ENCODE data around the gene KLHL2.
"Not testable (repeated sequence)": the region's sequence is repeated elsewhere in the genome, so short reads cannot be mapped to it uniquely, and the experiment has no call there.

The KLHL2 gene

GRCh38 chr4:165207431-165208220 lies at the start of gene KLHL2:
Gene KLHL2 (plus strand): TSS chr4:165207561. CDS start chr4:165207877, 316 bp downstream.
- in situ Hi-C loops (cut with MboI; ENCODE audit: low sequenced_read_pairs): no loop called here

GRCh38 chr4:165158762-165159161 lies 48.6 kb upstream of the KLHL2 start:
- in situ Hi-C loops (cut with MboI; ENCODE audit: low sequenced_read_pairs): no loop called here

GRCh38 chr4:165164257-165164656 lies 43.1 kb upstream of the KLHL2 start:
- in situ Hi-C loops (cut with MboI; ENCODE audit: low sequenced_read_pairs): no loop called here

GRCh38 chr4:165166872-165167271 lies 40.5 kb upstream of the KLHL2 start:
- in situ Hi-C loops (cut with MboI; ENCODE audit: low sequenced_read_pairs): not testable (repeated sequence)

DNA sequence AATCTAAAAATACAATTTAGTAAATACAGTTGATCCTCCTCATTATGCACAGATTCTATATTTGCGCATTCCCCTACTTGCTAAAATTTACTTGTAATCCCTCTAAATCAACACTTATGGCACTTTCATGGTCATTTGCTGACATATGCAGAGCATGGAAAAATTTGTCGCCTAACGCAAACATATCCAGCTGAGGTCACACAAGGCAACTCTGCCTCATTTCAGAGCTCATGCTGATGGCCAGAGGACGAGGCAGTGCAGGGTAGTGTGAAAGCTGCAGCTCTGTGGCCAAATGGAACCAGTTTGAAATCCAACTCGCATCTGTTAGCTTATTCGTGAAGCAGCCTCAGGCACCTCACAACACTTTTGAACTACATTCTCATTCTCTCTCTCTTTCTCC lies 39.7 kb upstream of the KLHL2 start:
- in situ Hi-C loops (cut with MboI; ENCODE audit: low sequenced_read_pairs): no loop called here

GRCh38 chr4:165170819-165171218 lies 36.5 kb upstream of the KLHL2 start:
- in situ Hi-C loops (cut with MboI; ENCODE audit: low sequenced_read_pairs): no loop called here

DNA sequence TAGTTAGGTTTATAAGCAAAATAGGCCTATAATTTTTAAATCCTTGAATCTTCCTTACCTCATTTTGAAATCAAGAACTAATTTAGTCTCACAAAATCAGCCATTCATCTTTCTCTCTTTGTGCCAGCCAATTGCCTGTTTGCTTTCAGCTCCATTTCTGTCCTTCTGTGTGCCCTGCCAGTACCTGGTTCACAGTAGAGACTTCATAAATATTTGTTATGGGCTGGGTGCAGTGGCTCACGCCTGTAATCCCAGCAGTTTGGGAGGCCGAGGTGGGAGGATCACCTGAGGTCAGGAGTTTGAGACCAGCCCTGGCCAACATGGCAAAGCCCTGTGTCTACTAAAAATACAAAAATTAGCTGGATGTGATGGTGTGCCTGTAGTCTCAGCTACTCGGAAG lies 31.9 kb upstream of the KLHL2 start:
- in situ Hi-C loops (cut with MboI; ENCODE audit: low sequenced_read_pairs): not testable (repeated sequence)

DNA sequence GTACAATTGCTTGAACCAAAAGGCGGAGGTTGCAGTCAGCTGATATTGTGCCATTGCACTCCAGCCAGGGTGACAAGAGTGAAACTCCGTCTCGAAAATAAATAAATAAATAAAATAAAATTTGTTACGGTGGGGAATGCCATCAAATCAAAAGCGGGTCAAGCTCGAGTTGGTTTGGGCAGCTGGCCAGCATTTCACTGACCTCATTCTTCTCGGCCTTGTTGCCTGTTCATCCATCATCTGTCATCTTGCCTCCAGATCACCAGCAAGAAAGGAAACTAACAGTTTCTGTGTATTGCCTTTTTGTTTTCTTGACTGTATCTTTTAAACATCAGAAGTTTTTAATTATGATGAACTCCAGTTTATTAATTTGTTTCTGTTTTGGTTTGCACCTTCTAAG lies 31.5 kb upstream of the KLHL2 start:
- in situ Hi-C loops (cut with MboI; ENCODE audit: low sequenced_read_pairs): no loop called here

DNA sequence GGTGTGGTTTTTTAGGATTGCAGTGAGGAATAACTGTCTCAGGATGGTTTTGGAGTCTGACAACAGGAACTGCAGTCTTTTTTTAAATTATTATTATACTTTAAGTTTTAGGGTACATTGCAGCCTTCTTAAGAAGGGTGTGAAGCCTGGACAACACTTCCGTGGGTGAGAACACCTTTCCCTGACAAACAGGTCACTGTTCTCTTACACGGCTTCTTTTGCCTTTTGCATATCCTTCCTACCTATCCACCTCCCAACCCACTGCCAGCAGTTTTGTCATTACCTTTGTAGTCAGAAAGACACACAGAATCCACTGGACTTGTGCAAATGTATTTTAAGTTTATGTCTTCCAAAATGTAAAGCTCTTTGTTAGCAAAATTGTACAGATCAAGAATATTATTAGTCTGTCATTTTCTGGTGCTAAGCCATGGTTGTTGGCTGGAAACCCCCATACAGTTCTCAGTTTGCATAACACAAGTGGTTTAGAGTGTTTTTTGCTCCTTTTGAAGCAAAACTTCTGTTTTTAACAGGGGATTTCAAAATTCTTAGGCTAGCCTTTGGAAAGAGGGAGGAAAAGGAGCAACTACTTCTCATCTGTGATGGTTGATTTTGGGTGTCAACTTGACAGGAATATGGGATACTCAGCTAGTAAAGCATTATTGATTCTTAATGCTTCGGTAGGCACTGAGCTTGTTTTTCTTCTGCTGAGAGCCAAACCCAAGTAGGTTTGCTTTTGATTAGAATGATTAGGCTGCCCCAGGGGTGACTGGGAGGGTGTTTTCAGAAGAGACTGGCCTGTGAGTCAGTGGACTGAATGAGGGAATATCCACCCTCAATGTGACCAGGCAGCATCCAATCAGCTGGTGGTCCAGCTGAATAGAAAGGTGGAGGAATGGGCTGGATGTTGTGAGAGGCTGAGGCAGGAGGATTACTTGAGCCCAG lies 29.4 kb upstream of the KLHL2 start:
- in situ Hi-C loops (cut with MboI; ENCODE audit: low sequenced_read_pairs): no loop called here

- in situ Hi-C loops (cut with MboI; ENCODE audit: low sequenced_read_pairs): no loop called here
Observed at GRCh38 chr4:165184220-165184619, 23.1 kb upstream of the KLHL2 start.

DNA sequence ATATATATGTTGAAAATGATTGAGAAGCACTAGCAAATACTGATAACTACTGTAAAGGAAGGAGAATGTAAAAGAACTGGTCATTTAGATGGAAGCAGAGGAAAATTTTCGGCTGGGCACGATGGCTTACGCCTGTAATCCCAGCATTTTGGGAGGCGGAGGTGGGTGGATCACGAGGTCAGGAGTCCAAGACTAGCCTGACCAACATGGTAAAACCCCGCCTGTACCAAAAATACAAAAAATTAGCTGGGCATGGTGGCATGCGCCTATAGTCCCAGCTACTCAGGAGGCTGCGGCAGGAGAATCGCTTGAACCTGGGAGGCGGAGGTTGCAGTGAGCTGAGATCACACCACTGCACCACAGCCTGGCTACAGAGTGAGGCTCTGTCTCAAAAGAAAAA lies 22.4 kb upstream of the KLHL2 start:
- in situ Hi-C loops (cut with MboI; ENCODE audit: low sequenced_read_pairs): not testable (repeated sequence)

GRCh38 chr4:165185448-165185847 lies 21.9 kb upstream of the KLHL2 start:
- in situ Hi-C loops (cut with MboI; ENCODE audit: low sequenced_read_pairs): no loop called here

DNA sequence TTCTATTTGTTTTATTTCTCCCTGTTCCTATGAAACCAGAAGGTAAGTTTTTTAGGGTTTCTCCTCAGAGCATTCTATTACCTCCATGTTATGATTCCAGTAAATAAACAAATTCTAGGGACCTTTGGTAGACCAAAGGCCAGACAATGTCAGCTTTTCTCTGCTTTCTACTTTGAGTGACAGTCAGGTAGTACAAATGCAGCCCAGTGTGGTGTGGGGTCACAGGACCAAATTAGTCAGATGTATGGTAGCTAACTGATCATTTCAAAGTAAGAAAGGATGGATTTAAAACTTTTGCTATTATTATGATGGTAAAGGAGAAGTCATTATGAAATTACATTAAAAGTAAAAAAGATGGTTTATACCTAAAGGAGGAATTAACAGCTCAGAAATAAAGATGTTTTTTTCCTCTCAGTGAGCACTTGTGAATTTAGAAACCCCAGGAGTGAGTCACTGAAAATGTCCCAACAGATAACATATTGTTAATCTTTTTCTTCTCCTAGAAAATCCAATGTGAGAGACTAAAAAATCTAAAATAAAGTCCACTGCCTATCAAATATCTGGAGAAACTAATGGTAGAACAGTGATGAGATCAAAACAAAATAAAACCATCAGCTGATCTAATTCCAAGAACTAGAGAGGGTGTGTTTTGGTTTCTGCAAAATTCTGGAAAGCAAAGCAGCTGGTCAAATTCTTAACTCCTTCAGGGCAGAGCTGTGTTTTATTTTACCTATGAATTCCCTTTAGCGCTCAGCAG lies 16.6 kb upstream of the KLHL2 start:
- in situ Hi-C loops (cut with MboI; ENCODE audit: low sequenced_read_pairs): no loop called here

- in situ Hi-C loops (cut with MboI; ENCODE audit: low sequenced_read_pairs): no loop called here
Observed at GRCh38 chr4:165191348-165191656, 16.1 kb upstream of the KLHL2 start.

- in situ Hi-C loops (cut with MboI; ENCODE audit: low sequenced_read_pairs): no loop called here
Observed at GRCh38 chr4:165191814-165192499, 15.4 kb upstream of the KLHL2 start.

- in situ Hi-C loops (cut with MboI; ENCODE audit: low sequenced_read_pairs): no loop called here
Observed at GRCh38 chr4:165192500-165192898, 14.9 kb upstream of the KLHL2 start.

DNA sequence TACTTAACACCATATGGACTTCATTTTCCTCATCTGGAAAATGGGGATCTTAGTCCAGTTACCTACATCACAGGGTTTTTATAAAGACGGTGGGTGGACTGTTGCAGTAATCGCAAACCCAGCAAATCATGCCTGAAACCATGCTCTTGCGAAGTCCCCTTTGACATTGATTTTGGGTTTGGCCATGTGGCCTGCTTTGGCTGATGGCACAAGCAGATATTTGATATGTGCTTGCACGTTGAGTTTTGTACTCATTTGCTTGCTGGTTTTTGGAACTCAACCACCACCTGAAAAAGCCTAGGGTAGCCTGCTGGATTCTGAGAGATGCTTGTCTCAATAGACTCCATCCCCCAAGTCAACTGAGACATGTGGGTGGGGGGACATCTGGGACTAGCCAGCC lies 14.4 kb upstream of the KLHL2 start:
- in situ Hi-C loops (cut with MboI; ENCODE audit: low sequenced_read_pairs): no loop called here

DNA sequence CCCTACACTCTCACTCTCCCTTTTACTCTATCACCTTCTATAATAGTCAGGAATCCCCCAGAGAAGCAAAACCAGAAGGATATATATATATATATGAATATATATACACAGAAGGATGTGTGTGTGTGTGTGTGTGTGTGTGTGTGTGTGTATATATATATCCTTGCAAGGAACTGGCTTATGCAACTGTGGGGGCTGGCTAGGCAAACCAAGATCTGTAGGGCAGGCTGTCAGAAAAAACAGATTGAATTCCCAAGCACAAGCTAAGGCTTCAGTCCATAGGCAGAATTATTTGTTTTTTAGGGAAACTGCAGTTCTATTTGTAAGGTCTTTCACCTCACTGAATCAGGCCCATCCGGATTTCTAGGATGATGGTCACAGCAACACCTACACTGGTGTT lies 13.0 kb upstream of the KLHL2 start:
- in situ Hi-C loops (cut with MboI; ENCODE audit: low sequenced_read_pairs): no loop called here

DNA sequence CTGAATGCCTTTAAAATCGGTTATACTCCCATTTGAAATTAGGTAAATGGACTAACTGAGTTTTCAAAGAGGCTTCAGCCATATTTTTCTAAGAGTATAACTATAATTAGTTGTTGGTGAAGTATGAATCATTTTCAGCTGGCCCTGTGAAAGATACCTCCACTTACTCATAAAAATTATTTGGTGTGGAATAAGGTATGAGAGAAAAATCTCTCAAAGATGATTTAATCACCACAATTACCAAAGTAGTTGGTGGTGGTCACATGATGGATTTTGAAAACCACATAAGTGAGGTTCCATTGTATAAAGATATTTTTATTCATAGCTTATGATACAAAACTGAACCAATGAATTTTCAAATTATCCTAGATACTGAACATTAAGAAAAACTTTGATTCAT lies 9.0 kb upstream of the KLHL2 start:
- in situ Hi-C loops (cut with MboI; ENCODE audit: low sequenced_read_pairs): no loop called here

DNA sequence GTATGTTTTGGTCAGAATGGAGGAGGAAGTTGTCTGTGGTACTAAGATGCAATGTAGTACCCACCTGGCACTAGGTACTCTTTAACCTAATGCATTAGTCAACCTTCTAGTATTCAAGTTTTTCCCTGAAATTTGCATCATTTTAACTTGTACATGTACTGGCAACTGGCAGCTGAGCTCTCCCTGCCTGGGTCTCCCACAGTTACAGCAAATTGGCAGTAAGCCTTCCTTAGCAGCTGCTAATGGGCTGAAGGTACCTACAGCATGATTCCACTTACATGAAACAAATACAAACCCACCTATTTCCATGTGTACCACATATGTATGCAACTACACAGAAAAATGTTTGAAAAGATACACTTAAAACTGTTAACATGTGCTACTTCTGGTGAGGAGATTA lies 8.1 kb upstream of the KLHL2 start:
- in situ Hi-C loops (cut with MboI; ENCODE audit: low sequenced_read_pairs): no loop called here

GRCh38 chr4:165199722-165200121 lies 7.6 kb upstream of the KLHL2 start:
- in situ Hi-C loops (cut with MboI; ENCODE audit: low sequenced_read_pairs): no loop called here
